HG03060 (cell line): Measurements from ENCODE around the gene MRPS6.

Experiments used
- ATAC-seq: cut with Tn5 transposase; IDR thresholded peaks from one replicate; pipeline ENCODE4 v1.9.1; 2021; ENCODE audit warnings: low read depth, moderate number of reproducible peaks; ENCODE audit not compliant: unreplicated experiment

MRPS6 gene

DNA sequence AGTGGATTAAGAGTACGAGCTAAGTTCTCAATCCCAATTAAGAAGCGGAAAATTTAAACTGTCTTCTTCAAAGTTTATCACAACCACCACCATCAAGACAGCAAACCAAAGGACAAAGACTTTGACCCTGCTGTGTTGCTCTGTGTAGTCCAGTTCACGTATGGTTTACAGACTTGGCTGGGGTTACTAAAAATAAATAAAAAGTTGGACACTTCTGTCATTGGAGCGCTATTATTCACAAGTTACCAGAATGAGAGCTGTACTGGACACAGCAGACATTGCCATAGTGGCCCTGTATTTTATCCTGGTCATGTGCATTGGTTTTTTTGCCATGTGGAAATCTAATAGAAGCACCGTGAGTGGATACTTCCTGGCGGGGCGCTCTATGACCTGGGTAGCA, 21.6 kb downstream of the MRPS6 start:
- no peak for ATAC-seq

GRCh38 chr21:34097442-34097841, 24.1 kb downstream of the MRPS6 start:
- no peak for ATAC-seq

- ATAC-seq, result no peak
Measured at GRCh38 chr21:34100337-34100736, 27.0 kb downstream of the MRPS6 start.

GRCh38 chr21:34100790-34101189, 27.4 kb downstream of the MRPS6 start:
- no peak for ATAC-seq

DNA sequence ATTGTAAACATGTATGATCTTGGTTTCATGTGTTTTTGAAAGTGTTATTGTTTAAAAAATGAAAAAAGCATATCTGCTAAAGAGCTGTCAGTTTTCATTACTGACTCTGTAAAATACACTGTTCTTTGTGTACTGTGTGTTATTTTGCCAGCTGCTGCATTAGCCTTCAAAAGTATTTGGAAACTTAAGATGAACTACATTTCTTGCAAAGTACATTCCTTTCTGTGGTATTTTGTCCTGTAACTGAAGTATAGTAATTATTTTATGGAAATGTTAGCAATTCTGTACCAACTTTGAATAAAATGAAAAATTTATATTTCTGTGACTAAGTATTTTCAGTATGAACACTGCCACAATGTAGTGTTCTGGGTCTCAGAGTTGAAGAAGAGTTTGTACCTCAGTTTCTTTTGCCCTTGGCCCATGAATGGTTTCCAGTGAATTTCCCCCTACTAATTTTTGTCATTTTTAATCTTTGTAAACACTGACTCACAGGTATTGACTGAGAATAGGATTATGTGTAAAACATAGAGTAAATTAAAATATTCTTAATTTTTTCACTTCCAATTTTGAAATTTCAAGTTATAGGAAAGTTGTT, 32.7 kb downstream of the MRPS6 start:
- no peak for ATAC-seq

GRCh38 chr21:34107606-34108005, 34.2 kb downstream of the MRPS6 start:
- no peak for ATAC-seq

GRCh38 chr21:34109075-34109474, 35.7 kb downstream of the MRPS6 start:
- ATAC-seq, result no peak

DNA sequence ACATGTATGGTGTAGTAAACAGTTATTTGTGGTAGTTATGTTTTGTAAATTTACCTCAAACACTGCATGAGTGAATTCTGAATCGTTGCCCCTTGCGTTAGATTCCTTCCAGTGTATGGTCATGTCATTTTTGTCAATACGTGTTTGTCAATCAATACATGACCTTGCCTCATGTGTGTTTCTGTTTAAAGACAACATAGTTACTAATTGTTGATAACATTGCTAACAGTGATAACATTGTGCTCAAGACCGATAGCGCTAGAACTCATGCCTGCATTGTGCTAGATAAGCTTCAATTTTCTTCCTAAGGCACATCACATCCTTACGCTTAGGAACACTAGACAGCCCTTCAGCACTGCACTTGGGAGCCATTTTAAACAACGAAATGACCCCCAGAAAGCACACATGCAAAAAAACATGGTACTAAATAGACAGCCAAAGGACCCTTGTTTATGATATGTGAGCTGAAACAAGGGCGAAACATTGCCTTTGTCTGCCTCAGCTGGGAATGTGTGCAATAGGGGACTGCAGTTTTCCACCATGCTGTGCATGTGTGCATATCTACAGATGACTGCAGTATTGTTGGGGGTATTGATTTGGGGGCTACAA, 37.3 kb downstream of the MRPS6 start:
- no peak for ATAC-seq

GRCh38 chr21:34112316-34113033, 39.1 kb downstream of the MRPS6 start:
- no peak for ATAC-seq

DNA sequence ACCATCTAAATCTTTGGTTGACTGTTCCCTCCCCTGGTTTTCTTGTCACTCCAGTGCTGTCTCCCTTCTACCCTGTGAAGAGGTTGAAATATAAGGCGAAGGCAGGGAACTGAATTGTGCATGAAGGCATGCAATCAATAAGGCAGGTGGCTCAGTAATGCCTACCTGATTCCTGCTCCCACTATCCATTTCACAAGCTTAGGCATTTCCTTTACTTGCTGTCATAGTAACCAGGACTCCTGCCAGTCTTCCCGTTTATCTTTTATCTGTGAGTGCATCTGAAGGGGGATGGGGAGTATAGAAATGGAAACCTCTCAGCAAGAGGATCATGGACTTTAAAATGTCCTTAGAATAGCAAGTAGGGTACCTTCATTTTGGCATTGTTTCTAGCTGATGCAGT, 40.5 kb downstream of the MRPS6 start:
- ATAC-seq, result no peak

DNA sequence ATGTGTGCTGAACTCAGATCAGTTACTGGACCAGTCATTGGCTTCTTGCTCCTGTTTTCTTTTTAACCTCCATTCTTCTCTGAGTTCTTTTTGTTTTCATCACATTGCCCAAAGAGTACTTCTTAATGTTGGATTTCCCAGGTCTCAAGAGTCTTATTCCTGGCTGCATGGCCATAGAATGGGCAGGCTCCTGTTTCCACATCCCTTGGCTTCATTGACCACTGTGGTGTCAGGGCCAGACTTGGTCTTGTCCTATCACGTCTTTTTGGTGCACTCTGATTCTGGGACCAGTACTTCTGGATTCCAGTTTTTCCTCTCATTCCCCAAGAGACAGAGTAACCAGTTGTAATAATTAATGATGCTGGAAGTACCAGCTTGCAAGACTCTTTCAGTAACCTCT, 41.8 kb downstream of the MRPS6 start:
- no peak for ATAC-seq

DNA sequence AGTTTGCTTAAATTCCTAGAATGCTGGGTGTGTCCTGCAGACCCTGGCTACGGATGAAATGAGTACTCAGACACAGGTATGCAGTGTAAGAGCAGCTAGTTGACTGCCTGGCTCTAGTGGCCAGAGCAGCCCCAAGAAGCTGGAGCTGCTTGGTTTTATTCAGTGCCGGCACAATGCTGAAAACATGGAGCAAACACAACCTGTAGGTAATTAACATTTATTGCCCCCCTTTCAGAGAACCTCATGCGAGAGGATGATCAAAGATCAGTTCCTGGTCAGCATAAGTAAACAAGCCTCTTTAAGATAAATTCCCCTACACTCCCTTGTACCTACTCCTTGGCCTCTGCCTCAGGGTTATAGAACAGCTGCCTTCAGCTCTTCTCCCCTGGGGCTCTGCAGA, 43.2 kb downstream of the MRPS6 start:
- no peak for ATAC-seq

GRCh38 chr21:34120867-34121266, 47.5 kb downstream of the MRPS6 start:
- ATAC-seq, result no peak

- no peak for ATAC-seq
Measured at GRCh38 chr21:34122047-34122446, 48.7 kb downstream of the MRPS6 start.

- ATAC-seq, result no peak
Measured at GRCh38 chr21:34123609-34124008, 50.2 kb downstream of the MRPS6 start.

- no peak for ATAC-seq
Measured at GRCh38 chr21:34126269-34126668, 52.9 kb downstream of the MRPS6 start.

- no peak for ATAC-seq
Measured at GRCh38 chr21:34126691-34127090, 53.3 kb downstream of the MRPS6 start.

DNA sequence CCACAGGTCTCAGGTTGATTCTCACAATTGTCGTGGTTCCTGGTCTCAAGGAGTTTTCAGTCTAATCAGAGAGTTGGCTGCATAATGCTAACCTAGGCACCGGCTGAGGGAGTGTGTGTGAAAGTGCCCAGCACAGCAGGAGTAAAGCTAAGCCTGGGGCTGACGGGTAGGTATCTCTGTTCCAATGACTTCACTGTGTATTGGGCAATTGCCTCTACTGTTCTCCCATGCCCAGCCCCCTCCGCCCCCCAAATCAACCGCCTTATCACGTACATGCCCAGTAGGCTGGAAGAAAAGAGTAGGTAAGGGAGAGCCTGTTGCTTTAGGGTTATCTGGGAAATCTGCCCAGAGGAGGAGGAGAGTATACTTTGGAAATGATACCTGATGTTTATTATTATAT, 54.7 kb downstream of the MRPS6 start:
- ATAC-seq, result no peak

DNA sequence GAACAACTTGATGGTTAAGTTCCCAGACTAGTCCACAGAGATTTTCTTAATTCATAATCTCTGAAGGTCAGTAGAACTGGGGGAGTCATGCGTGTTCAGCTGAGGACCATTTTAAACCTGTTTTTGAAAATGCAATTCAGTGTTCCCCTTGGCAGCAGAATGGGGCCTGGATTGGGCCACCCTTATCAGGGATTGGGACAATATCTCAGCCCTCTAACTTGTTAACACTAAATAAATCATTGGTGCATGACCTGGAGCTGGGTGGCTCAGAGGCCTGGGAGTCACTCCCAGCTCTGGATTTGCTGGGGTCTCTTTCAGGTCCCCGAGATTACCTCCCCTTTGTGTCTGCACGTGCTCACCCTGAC, 55.3 kb downstream of the MRPS6 start:
- ATAC-seq, result no peak

DNA sequence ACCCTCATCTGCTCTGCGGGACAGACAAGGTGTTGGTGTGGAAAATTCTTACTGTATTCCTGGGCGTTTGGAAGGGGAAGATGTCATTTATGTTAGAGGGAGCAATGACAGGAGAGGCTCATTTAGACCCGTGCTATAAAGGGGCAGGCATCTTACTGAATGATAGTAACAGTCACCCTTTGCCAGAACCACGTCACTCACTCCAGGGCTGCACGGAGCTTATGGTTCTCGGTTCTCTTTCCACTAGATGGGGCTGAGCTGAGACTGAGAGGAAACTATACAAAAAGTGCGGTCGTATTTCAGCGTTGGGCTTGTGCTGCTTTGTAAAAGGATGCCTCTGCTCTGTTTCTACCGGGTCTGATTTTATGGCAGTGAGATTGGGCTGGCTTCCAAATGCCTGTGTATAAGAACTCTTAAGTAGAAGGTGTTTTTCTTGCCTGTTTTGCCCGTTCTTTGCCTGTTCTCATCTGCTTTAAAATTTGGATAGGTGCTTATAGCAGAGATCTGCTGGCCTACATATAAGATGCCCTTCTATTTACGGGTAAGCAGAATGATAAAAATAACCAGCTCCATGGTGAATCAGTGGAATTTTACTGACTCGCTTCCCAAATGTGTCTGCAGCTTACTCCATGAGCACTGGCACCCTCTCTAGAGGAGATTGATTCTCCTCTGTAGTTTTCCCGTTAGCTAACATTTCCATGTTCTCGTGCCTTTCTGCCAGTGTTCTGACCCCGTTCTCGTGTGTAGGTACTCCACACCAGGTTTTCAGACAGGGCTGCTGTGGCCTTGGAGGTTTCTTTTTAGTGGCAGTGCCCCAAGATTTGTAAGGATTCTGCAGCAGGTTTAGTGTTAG, 55.9 kb downstream of the MRPS6 start:
- ATAC-seq, result no peak
